SK-N-MC (cell line): ENCODE measurements around the gene ASIC4.

Experiments used
- DNase-seq: peaks from one replicate; pipeline ENCODE4 v3.0.0-alpha.2; 2011; ENCODE audit warnings: low read depth, low spot score
- H3K27ac ChIP-seq: fragments of 200-600 bp; sonication (generic); 2 replicates; pipeline ENCODE4 v1.5.1; 2016; ENCODE audit warnings: mixed run types
- H3K36me3 ChIP-seq: fragments of 200-600 bp; sonication (generic); 2 replicates; pipeline ENCODE4 v1.6.1; 2017; ENCODE audit warnings: antibody characterized with exemption, low read length, mixed read lengths; ENCODE audit not compliant: insufficient read depth
- H3K4me3 ChIP-seq: fragments of 200-600 bp; sonication (generic); 2 replicates; pipeline ENCODE4 v1.5.1; 2016
- H3K9ac ChIP-seq: fragments of 200-600 bp; sonication (generic); 2 replicates; pipeline ENCODE4 v1.8.0; 2017; ENCODE audit warnings: mixed run types, mixed read lengths; ENCODE audit not compliant: insufficient read length
- H3K9me3 ChIP-seq: fragments of 200-600 bp; sonication (generic); 2 replicates; pipeline ENCODE4 v1.6.1; 2017; ENCODE audit warnings: low read depth, mild to moderate bottlenecking, antibody characterized with exemption, low read length, moderate library complexity, mixed read lengths
- EZH2 ChIP-seq: fragments of 200-600 bp; sonication (generic); IDR thresholded peaks from one replicate; pipeline ENCODE4 v1.6.1; 2017; ENCODE audit warnings: antibody characterized with exemption
- FOXP2 ChIP-seq: optimal IDR thresholded peaks from 2 replicates; pipeline ENCODE3; 2011; ENCODE audit warnings: mild to moderate bottlenecking, moderate library complexity; ENCODE audit not compliant: insufficient read depth; ENCODE audit errors: extremely low read length, control extremely low read depth
- POLR2AphosphoS5 ChIP-seq: IDR thresholded peaks from 2 replicates; pipeline ENCODE4 v1.6.1; 2012; ENCODE audit warnings: mild to moderate bottlenecking, low read depth, low read length, borderline replicate concordance

ASIC4 gene

GRCh38 chr2:219524817-219525216 lies 10.5 kb downstream of the ASIC4 start:
- Histone ChIP-seq H3K9me3 (no peaks in the 10 kb centered on the region), H3K4me3 (no peak overlapping the region), H3K27ac (no peak overlapping the region), H3K9ac (no peak overlapping the region), H3K36me3 (no peaks in the 10 kb centered on the region)
- TF ChIP-seq FOXP2 (no peak), EZH2 (no peak), POLR2AphosphoS5 (no peak)
- DNase-seq = no peak

GRCh38 chr2:219525533-219526232 lies 11.4 kb downstream of the ASIC4 start:
- no peak for DNase-seq
- H3K9me3 ChIP-seq = no peaks in the 10 kb centered on the region
- TF ChIP-seq EZH2 = no peak
- no peak for TF ChIP-seq FOXP2
- no peak for TF ChIP-seq POLR2AphosphoS5
- H3K36me3 ChIP-seq = no peaks in the 10 kb centered on the region
- H3K9ac ChIP-seq = no peak overlapping the region
- no peak overlapping the region for H3K4me3 ChIP-seq
- H3K27ac ChIP-seq = no peak overlapping the region

- Histone ChIP-seq H3K4me3 (no peak overlapping the region), H3K27ac (no peak overlapping the region)
Measured at GRCh38 chr2:219526320-219527075, 12.2 kb downstream of the ASIC4 start.

GRCh38 chr2:219527076-219527394 lies 12.8 kb downstream of the ASIC4 start:
- TF ChIP-seq FOXP2 (no peak), POLR2AphosphoS5 (no peak), EZH2 (no peak)
- H3K9me3 ChIP-seq = no peaks in the 10 kb centered on the region
- no peak for DNase-seq
- no peak overlapping the region for H3K27ac ChIP-seq
- no peak overlapping the region for H3K4me3 ChIP-seq
- no peak overlapping the region for H3K9ac ChIP-seq
- H3K36me3 ChIP-seq = no peaks in the 10 kb centered on the region

More at GRCh38 chr2:219526320-219527075, 12.2 kb downstream of the ASIC4 start:
- no peaks in the 10 kb centered on the region for H3K9me3 ChIP-seq
- H3K36me3 ChIP-seq = no peaks in the 10 kb centered on the region
- DNase-seq = no peak
- TF ChIP-seq POLR2AphosphoS5 = no peak
- no peak for TF ChIP-seq EZH2
- no peak overlapping the region for H3K9ac ChIP-seq

GRCh38 chr2:219527472-219527871 lies 13.2 kb downstream of the ASIC4 start:
- no peak overlapping the region for H3K4me3 ChIP-seq
- H3K36me3 ChIP-seq = no peaks in the 10 kb centered on the region
- H3K9me3 ChIP-seq = no peaks in the 10 kb centered on the region
- H3K27ac ChIP-seq = no peak overlapping the region
- TF ChIP-seq POLR2AphosphoS5 = no peak
- no peak for TF ChIP-seq FOXP2
- no peak for TF ChIP-seq EZH2
- H3K9ac ChIP-seq = no peak overlapping the region
- DNase-seq = no peak

- peak overlapping the region; percentile 17; the same call in 1 of the 2 replicates for H3K4me3 ChIP-seq
- DNase-seq = no peak
- no peaks in the 10 kb centered on the region for H3K36me3 ChIP-seq
- no peaks in the 10 kb centered on the region for H3K9me3 ChIP-seq
- no peak overlapping the region for H3K9ac ChIP-seq
- no peak overlapping the region for H3K27ac ChIP-seq
- TF ChIP-seq EZH2 (no peak), FOXP2 (no peak), POLR2AphosphoS5 (no peak)
Measured at GRCh38 chr2:219530048-219530963, 16.0 kb downstream of the ASIC4 start.

GRCh38 chr2:219531639-219532377 lies 17.5 kb downstream of the ASIC4 start:
- no peak overlapping the region for H3K27ac ChIP-seq
- TF ChIP-seq EZH2 = no peak
- no peak for TF ChIP-seq FOXP2
- no peak for TF ChIP-seq POLR2AphosphoS5
- H3K36me3 ChIP-seq = no peaks in the 10 kb centered on the region
- DNase-seq = no peak
- no peak overlapping the region for H3K4me3 ChIP-seq
- H3K9ac ChIP-seq = no peak overlapping the region
- no peaks in the 10 kb centered on the region for H3K9me3 ChIP-seq

- H3K4me3 ChIP-seq = no peak overlapping the region
- DNase-seq = no peak
- TF ChIP-seq POLR2AphosphoS5 = no peak
- TF ChIP-seq FOXP2 = no peak
- TF ChIP-seq EZH2 = no peak
- H3K9ac ChIP-seq = no peak overlapping the region
- H3K9me3 ChIP-seq = no peaks in the 10 kb centered on the region
- H3K36me3 ChIP-seq = no peaks in the 10 kb centered on the region
- H3K27ac ChIP-seq = no peak overlapping the region
Measured at GRCh38 chr2:219532378-219532649, 18.0 kb downstream of the ASIC4 start.
